Limb (tissue), 2 donors: Measurements from ENCODE around the gene C17orf113.
"Not testable (repeated sequence)": the region's sequence is repeated elsewhere in the genome, so short reads cannot be mapped to it uniquely, and the experiment has no call there.

Experiments used
- DNase-seq, 2 donors: peaks; one replicate each; pipeline ENCODE4 v3.0.0-alpha.2; 2016; ENCODE audit errors: extremely low spot score in 2 of 2

The C17orf113 gene

DNA sequence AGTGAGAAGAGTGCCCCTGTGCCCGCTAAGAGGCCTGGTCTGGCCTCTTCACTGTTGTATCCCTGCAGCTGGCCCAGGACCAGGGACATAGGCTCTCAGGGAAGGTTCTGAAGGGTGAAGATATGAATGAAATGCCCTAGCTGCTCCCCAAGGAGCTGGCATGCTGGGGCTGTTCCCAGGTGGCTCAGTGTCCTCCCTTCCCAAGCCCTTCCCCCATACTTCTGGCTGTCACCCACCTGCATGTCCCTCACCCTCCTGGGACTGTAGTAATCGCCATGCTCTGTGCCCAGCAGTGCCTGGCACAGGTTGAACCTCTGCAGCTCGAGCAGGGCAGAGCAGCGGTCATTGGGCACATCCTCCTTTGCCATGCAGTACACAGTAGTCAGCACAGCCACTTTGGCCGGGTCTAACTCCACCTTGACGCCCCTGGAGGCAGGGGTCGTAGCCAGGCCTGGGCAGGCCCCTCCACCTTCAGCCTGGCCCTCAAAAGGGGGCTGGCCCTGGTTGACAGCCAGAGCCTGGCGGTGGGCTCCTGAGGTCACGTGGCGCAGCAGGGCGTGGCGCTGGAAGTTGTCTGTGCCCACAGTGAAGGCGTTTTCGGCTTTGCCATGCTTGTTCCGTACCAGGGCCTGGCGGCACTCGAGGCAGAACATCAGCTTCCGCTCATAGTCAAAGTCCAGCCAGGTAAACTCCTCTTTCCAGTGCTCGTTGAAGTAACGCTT, 7.6 kb downstream of the C17orf113 start:
- DNase-seq: no peak

DNA sequence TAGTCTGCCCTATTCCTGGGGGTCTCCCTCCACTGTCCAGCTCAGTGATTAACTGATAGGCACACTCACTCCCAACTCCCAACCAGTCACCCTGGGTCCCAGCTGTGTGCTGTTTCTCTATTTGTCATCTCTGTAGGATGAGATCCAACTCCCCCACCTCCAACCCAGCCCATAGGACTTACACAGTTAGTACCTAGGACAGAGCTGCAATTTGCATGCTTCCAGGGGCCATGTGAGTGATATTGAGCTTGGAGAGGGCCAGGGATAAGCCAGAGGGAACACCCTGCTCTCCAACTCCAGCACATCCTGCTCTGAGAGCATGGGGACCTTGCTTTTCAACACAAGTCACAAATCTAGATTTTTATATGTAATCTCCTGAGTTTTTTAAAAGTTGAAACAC, 8.8 kb downstream of the C17orf113 start:
- DNase-seq: no peak

DNA sequence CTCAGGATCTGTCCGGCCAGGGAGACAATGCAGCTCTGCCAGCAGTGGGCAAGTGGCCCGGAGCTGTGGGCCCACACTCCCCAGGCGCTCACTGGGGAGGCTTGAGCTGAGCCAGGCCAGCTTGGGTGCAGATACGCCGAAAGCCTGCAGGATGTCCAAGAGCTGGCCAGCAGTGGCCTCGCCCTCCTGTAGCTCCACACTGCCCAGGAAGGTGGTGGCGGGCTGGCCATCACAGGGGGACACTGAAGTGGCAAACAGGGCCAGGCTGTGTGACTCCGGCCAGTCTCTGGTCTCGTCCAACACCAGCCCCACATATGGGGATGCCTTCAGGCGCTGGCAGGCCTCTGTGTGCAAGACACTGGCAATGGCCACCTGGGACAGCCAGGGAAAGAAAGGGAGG, 9.6 kb downstream of the C17orf113 start:
- DNase-seq: no peak

DNA sequence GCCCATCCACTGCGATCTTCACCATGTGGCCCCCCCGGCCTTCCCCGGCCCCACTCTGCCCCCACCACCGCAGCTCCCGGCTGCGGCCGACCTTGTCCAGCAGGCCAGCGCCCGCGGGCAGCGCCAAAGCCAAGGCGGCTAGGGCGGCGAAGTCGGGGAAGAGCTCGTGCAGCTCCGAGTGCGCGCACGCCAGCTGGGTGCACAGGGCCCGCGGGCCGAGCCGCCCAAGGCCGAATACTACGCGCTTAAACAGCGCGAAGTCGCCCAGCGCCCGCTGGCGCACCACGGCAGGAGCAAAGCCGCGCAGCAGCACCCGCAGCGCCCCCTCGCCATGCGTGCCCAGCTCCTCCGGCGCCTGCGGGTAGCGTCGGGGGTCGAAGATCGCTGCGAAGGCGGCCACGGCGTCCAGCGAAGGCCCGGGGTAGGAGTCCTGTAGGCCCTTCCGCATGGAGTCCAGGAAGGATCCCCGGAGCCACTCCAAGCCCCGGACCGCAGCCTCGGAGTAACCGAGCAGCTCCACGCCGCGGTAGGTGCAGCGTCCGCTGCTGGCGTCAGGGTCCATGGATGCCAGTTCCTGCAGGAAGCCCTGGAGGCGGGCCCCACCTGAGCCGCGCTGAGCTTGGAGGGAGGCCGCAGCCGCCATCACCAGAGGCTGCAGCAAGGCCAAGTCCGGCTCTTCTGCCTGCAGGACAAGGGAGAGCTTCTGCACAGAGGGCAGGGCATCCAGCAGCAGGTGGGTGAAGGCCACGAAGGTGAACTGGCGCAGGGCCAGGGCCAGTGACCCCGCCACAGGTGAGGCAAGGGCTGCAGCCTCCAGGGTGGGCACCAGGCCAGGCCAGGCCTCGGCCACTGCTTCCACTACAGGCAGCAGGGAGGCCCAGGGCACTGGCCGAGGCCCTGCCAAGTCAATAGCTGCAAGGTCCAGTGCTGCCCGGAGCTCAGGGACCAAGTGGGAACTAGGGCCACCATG, 10.3 kb downstream of the C17orf113 start:
- no peak for DNase-seq

DNA sequence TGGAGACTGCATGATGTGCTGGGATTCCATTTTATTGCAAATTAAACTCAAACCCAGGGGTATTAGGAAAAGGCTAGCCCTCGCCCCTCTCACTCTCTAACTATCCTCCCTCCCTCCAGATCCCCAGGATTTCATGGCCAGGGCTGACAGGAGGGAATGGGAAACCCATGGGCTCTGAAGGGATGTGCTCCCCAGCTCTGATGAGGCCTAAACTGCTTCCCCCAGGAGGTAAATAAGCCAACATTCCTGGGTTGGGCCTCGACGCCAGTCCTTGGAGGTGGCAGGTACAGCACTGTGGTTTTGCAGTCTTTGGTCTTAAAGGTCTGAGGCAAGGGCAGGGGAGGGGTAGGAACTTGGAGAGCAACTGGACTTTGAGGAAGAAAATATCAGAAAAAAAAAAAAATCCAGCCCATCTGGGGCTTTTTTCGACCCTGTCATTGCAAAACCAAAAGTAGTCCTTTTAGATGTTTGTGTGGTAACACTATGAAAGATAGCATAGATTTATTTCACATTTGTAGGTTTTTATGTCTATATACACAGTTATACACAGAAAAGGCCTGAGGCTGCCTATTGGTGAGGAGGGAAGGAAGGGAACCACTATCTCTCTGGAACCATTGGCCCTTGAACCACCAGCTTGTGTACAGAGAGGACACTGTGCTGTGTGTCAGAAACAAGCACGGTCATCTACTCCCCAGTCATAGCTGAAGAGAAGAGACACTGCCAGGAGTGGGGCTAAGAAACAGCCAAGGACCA, 12.0 kb downstream of the C17orf113 start:
- no peak for DNase-seq

DNA sequence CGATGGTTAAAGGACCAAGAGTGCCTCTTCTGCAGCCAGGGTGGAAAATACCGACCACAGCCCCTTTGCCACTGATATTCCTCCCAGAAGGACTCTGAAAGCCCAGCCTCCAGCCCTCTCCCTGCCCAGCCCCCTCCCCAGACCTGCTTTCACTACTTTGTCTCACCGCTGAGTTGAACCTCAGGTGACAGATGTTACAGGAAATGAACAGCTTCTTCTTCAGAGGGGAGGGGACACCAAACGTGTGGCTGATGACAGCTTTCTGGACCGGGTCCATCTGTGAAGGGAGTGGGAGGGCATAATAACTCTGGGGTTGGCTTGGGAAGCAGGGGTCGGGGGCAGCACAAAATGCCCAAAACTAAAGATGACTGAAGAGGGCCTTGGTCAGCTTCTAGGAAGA, 16.3 kb downstream of the C17orf113 start:
- no peak for DNase-seq

DNA sequence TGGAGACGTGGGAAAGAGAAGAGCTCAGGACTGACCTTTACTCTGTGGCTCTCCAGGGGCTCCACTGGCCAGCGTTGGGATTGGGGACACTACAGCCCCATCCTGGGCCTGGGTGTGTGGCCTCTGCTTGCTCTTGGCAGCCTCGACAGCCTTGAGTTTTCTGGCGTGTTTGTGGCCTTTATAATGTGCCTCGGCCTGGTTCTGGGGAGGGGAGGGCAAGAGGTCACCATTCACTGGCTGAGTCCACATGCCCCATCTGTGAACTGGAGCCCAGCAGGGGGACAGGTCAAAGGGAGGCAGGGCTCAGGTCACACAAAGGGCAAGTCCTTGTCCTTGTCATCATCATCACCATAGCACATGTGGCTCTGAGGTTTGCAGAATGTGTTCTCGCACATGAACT, 18.8 kb downstream of the C17orf113 start:
- no peak for DNase-seq

DNA sequence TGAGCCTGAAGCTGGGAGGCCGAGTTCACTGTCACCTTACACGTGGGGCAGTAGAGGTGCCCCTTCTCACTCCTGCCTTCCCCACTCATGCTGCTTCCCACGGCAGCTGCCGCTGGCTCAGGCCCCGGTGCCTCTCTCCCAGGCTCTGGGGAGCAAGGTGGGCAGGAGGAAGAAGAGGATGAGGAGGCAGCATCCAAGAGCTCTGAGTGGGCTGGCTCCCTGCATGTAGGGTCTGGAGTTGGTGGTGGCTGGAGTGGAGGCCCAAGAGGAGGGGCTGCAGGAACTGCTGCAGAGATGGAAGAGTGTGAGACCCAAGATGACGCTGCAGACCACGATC, 21.6 kb downstream of the C17orf113 start:
- DNase-seq: no peak

DNA sequence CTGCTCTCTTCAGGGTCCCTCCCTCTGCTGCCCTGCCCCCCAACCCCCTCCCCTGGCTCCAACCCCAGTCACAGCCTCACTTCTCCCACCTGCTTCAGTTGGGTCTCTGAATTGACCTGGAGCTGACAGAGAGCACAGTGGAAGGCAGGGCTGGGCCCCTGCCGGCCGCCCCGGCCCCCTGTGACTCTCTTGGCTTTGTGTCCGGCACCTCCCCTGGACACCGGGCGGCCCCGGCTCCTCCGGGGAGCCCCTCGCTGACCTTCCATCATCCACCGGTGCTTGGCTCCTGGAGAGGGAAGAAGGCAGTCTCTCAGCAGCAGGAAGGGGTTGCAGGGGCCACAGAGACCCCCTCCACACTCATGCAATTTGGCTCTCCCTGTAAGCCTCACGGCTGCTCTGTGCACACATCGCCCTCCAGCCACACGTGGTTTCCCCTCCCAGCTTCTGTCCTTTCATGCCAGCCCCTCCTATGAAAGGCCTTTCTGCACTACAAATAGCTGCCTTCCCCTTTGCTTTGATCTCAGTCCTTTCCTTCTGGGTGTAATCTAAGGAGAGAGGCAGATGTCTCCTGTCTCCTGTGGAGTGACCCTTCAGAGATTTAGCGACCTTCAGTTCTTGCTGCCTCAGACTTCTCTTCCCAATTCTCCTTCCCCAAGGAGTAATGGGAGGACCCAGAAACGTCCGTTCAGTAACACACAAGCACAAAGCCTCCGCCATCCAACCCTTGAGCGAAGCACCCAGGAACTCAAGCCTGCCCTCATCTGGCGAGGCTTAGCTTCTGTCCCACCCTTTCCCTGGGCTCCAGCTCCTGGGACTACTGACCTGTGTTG, 22.2 kb downstream of the C17orf113 start:
- DNase-seq: no peak

DNA sequence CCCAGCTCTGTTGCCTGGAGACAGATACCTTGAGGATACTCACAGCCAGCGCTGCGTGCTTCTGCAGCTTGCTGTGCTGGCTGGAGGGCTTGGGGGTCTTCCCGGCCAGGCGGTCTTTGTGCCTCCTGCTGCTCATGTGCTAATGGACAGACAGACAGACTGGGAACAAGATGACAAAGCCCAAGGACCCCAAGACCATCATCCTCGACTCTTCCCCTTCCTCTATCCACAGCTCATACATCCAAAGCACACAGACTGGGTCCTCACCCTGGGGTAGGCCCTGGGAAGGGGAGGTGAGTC, 22.9 kb downstream of the C17orf113 start:
- DNase-seq: no peak

DNA sequence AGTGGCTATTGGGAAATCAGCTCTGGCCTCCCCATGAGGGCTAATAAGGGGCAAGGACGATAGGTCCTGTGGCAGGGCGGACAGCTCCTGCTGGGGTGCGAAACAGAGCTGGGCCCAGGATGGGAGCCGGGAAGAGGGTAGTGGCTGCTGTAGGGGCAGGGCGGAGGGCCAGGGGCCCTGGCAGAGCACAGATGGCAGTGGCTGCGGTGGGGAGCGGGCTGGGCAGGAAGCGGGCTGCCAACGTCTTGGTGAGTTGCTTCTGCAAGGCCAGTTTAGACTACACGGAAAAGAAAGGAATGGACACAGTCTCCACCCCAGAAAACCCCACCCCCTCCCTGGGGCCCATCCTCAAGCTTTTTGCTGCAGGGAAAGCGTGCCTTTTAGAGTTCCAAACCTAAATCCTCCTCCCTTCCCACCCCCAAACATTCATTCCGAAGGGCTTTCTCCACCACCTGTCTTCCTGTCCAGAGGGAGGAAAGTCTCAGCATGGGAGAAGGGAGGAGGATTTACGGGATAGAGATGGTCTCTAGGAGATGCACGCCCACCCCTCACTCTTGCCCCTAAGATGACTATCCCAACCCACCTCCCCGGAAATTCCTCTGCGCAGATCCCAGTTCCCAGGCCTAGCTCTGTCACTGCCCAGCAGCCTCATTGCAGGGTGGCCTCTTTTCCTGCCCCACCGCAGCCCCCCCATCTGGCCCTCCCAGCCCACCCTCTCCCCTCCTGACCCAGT, 23.4 kb downstream of the C17orf113 start:
- DNase-seq: no peak

DNA sequence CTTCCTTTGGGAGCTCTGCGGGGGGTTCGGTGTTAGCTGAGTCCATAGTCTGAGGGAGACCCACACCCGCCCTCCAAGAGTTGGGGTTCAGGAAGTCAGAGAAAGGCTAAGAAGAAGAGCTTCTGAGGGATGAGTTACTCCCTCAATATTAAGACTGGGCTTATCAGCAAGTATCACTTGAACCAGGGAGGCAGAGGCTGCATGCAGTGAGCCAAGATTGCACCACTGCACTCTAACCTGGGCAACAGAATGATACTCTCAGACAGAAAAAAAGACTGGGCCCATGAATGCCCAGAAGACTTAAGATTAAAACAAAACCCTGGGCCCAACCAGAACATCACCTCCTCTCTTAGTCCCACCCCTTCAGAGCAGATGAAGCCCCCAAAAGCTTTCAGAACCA, 24.5 kb downstream of the C17orf113 start:
- no peak for DNase-seq

DNA sequence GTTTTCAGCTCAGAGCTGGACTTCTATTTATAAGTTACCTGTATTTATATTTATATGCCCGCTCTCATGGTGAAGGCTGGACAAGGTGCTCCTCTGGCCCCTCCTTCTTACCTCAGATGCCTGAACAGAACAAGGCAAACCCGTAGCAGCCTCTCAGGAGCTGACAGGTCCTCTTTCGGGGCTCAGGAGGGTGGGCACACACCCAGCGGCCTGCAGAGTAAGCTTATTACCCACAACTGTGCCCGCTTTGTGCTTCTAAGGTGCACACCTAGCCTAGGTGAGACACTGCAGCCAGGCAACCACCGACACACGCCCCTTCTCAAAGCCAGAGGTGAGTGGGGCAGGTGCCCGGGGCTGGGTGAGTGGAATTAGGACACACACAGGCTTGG, 25.2 kb downstream of the C17orf113 start:
- no peak for DNase-seq

DNA sequence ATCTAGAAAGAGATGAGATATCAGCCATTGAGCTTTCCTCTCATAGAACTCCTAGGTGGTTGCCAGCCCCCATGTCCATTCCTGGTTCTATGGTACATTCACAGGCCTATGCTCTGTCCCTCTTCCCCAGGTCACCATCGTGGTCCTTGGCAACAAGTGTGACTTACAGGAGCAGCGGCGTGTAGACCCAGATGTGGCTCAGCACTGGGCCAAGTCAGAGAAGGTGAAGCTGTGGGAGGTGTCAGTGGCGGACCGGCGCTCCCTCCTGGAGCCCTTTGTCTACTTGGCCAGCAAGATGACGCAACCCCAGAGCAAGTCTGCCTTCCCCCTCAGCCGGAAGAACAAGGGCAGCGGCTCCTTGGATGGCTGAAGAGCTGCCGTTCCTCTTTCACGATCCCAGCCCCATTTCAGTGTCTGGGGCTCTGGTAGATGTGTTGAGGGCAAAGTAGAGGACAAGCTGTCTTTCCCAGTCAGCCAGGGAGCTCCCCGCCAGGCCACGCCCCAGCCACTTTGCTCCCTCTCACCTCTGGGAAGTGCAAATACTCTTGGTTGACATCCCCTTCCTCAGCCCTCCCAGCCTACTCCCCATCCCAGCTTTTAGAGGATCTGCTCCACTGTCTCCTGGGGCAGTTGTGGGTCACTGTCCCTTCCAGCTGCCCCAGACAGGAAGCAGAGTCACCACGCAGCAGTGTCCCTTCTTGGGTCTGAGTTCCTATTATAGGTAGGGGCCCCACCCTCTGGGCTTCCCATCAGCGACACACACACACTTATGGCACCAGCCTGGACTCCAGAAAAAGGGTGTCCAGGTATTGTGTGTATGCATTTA, 26.7 kb downstream of the C17orf113 start:
- no peak for DNase-seq

DNA sequence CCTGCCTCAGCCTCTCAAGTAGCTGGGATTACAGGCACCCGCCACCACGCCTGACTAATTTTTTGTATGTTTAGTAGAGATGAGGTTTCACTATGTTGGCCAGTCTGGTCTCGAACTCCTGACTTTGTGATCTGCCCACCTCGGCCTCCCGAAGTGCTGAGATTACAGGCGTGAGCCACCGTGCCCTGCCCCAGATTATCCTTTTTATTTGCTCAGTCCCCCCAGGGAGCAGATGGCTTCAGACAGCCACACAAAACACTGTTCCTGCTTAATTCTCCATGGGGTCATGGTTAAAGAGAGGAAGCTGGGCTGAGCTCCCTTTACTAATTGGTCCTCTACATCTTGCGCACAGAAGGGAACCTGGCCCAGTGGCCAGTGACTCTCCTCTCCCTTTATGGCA, 29.6 kb downstream of the C17orf113 start:
- DNase-seq: not testable (repeated sequence)

DNA sequence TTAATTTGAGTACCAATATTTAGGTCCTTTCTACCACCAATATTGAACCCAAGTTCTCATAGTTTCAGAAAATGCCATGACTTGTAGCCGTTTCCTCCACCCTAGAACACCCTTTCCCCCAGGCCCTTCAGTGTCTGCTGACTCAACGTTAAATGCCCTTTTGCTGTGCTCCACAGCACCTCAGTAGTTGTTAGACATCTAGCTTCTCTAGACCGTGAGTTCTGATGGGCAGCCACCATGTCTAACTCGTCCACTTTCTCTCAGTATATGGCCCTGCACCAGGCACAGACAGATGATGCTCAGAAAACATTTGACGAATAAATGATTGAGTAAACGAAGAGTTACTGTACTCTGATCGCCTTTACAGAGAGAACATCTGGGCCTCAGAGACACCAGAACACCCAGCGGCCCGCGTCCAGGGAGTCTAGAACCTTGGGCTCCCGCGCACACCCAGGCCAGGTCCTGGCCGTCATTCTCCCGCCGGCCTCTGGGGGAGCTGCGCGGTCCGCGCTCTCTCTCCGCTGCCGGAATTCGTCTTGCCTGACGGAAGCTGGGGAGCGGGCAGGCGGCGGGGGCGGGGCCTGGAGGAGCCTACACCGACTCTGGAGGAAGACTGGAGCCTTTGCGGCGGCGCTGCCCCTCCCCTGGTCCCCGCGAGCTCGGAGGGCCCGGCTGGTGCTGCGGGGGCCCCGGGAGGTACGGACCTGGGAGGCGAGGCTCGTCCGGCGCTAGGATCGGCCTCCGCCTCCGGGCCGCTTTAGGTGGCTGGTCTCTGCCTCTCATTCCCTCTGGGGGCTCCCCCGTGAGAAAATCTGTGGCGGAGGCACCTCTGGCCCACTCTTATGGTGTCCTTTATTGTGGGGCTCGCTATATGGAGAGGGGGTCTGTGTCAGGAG, 30.6 kb downstream of the C17orf113 start, which contains the start of gene NKIRAS2:
Gene NKIRAS2, plus strand, starts transcription at position 582 of the 896 bp plus-strand sequence. CDS start 1,488 bp downstream, outside the sequence.
- DNase-seq: peak; percentile 91 to 95

DNA sequence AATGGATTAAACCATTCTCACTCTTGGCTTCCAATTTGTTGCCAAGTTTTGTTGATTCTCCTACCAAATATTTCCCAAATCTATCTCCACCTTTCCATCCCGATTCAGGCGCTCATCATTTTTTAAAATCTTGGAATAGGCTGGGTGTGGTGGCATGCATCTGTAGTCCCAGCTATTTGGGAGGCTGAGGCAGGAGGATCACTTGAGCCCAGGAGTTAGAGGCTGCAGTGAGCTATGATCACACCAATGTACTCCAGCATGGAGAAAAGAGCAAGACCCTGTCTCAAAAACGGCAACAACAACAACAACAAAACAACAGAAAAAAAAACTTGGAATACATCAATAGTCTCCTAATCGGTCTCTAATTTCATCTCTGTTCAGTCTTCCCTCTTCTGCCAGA, 31.4 kb downstream of the C17orf113 start:
- no peak for DNase-seq

DNA sequence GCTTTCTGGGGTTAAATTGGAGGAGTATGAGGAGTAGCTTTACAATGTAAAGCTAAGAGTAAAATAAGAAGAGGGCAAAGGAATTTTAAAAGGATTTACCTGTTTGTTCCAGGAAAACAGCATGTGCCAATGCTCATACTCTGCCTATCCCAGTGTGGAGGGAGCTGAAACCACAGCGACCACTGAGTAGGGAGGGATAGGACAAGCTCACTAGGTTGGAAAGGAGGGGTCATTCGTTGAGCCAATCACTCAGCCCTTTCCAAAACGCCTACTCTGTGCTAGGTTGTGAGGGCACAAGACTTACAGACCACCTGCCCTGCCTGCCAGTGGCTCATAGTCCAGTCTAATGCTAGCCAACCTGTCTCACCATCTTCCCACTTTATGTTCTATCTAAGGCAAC, 32.1 kb downstream of the C17orf113 start:
- DNase-seq: no peak

DNA sequence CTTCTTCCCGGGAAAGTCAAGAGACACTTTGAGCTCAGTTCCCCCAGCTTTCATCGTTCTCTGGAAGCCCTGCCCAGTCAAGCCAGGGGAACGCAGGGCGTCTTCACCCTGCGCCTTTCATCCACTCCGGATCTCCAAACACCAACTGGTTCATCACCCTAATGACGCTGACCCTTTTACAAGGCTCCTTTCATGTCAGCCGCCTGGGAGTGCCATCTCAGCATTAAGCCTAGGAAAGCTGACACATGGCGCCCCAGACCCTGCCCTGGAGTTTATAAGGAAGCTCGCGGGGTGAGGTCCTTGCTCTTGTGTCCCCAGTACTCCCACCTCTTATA, 32.6 kb downstream of the C17orf113 start:
- no peak for DNase-seq
